Stomach smooth muscle (tissue), 2 donors: ENCODE measurements around the gene PACSIN1.
A peak's percentile ranks its signal among the peaks of the same experiment; 100 is the strongest.

Experiments used
- H3K27ac ChIP-seq: one replicate; pipeline ENCODE4 v1.7.0; 2013; ENCODE audit warnings: mild to moderate bottlenecking, low read length, inconsistent platforms
- H3K27me3 ChIP-seq, 2 donors: one replicate each; pipeline ENCODE4 v1.7.0; 2013; ENCODE audit warnings: low read length in 2 of 2; ENCODE audit not compliant: insufficient read depth in 2 of 2, control insufficient read depth in 1 of 2
- H3K36me3 ChIP-seq, 2 donors: one replicate each; pipeline ENCODE4 v1.7.0; 2013; ENCODE audit warnings: low read length in 2 of 2; ENCODE audit not compliant: control insufficient read depth in 2 of 2, insufficient read depth in 2 of 2
- H3K4me1 ChIP-seq: one replicate; pipeline ENCODE4 v1.7.0; 2013; ENCODE audit warnings: low read length; ENCODE audit not compliant: control insufficient read depth, insufficient read depth
- H3K4me3 ChIP-seq, 2 donors: one replicate each; pipeline ENCODE4 v1.7.0; 2013; ENCODE audit warnings: low read length in 2 of 2
- H3K9ac ChIP-seq, 2 donors: one replicate each; pipeline ENCODE4 v1.7.0; 2013; ENCODE audit warnings: low read length in 2 of 2, mild to moderate bottlenecking in 1 of 2
- H3K9me3 ChIP-seq, 2 donors: one replicate each; pipeline ENCODE4 v1.7.0; 2013; ENCODE audit warnings: low read length in 2 of 2; ENCODE audit not compliant: control insufficient read depth in 2 of 2
- donor health status: healthy.
- donor health status: Pancreatic carcinoma.

PACSIN1 gene

GRCh38 chr6:34465531-34466241 lies at the start of gene PACSIN1:
PACSIN1 (plus strand) TSS chr6:34466076; CDS start chr6:34526306, 60,230 bp downstream.
- peaks cover 14 to 19% of the 10 kb centered on the region in 2 donors for H3K27me3 ChIP-seq
- H3K4me3 ChIP-seq, result peak within 1 kb of the TSS; percentile 43 to 47
- H3K36me3 ChIP-seq, result no peaks in the 10 kb centered on the region
- H3K9me3 ChIP-seq, result no peaks in the 10 kb centered on the region
- no peak within 1 kb of the TSS for H3K9ac ChIP-seq
- H3K4me1 ChIP-seq, result peaks cover 5% of the 10 kb centered on the region
- no peak within 1 kb of the TSS for H3K27ac ChIP-seq

- H3K9me3 ChIP-seq, result no peaks in the 10 kb centered on the region
- H3K36me3 ChIP-seq, result peaks cover 33 to 37% of the 10 kb centered on the region in 2 donors
- peaks cover 6% of the 10 kb centered on the region for H3K4me1 ChIP-seq
- H3K9ac ChIP-seq, result no peak overlapping the region
- no peaks in the 10 kb centered on the region for H3K27me3 ChIP-seq
- no peak overlapping the region for H3K27ac ChIP-seq
- no peak overlapping the region for H3K4me3 ChIP-seq
Observed at GRCh38 chr6:34416877-34417371, 49.0 kb upstream of the PACSIN1 start.

GRCh38 chr6:34418367-34418766 lies 47.5 kb upstream of the PACSIN1 start:
- Histone ChIP-seq H3K36me3 (peaks cover 44 to 47% of the 10 kb centered on the region in 2 donors), H3K27ac (no peak overlapping the region), H3K27me3 (no peaks in the 10 kb centered on the region), H3K9me3 (no peaks in the 10 kb centered on the region), H3K4me1 (peaks cover 6% of the 10 kb centered on the region), H3K9ac (no peak overlapping the region), H3K4me3 (no peak overlapping the region)

DNA sequence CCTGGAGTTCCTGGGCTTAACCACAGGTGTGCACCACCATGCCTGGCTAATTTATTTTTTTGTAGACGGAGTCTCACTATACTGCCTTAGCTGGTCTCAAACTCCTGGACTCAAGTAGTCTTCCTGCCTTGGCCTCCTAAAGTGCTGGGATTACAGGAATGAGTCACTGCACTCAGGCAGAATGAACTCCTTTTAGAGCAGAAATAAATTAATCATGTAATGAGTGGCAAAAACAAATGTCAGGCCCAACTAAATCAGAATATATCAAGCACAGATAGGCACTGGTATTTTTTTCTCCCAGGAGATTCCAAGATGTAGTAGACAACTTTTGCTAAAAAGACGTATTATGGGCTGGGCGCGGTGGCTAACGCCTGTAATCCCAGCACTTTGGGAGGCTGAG lies 42.6 kb upstream of the PACSIN1 start:
- Histone ChIP-seq H3K27me3 (no peaks in the 10 kb centered on the region), H3K27ac (no peak overlapping the region), H3K9ac (no peak overlapping the region), H3K4me3 (no peak overlapping the region), H3K36me3 (peaks cover 38 to 41% of the 10 kb centered on the region in 2 donors), H3K4me1 (peaks cover 9% of the 10 kb centered on the region), H3K9me3 (no peaks in the 10 kb centered on the region)

- H3K4me3 ChIP-seq, result peak overlapping the region; percentile 71 to 91
- no peaks in the 10 kb centered on the region for H3K27me3 ChIP-seq
- no peaks in the 10 kb centered on the region for H3K9me3 ChIP-seq
- peak overlapping the region; percentile 85 to 99 for H3K9ac ChIP-seq
- H3K4me1 ChIP-seq, result peaks cover 9% of the 10 kb centered on the region
- H3K27ac ChIP-seq, result peak overlapping the region; percentile 80
- peaks cover 32 to 37% of the 10 kb centered on the region in 2 donors for H3K36me3 ChIP-seq
Observed at GRCh38 chr6:34424200-34425131, 41.4 kb upstream of the PACSIN1 start.

GRCh38 chr6:34425132-34425497 lies 40.8 kb upstream of the PACSIN1 start:
- Histone ChIP-seq H3K36me3 (peaks cover 29 to 34% of the 10 kb centered on the region in 2 donors), H3K4me1 (peaks cover 9% of the 10 kb centered on the region), H3K27me3 (no peaks in the 10 kb centered on the region), H3K27ac (peak overlapping the region; percentile 80), H3K4me3 (peak overlapping the region; percentile 71 to 91), H3K9me3 (no peaks in the 10 kb centered on the region), H3K9ac (peak overlapping the region; percentile 85 to 99)

DNA sequence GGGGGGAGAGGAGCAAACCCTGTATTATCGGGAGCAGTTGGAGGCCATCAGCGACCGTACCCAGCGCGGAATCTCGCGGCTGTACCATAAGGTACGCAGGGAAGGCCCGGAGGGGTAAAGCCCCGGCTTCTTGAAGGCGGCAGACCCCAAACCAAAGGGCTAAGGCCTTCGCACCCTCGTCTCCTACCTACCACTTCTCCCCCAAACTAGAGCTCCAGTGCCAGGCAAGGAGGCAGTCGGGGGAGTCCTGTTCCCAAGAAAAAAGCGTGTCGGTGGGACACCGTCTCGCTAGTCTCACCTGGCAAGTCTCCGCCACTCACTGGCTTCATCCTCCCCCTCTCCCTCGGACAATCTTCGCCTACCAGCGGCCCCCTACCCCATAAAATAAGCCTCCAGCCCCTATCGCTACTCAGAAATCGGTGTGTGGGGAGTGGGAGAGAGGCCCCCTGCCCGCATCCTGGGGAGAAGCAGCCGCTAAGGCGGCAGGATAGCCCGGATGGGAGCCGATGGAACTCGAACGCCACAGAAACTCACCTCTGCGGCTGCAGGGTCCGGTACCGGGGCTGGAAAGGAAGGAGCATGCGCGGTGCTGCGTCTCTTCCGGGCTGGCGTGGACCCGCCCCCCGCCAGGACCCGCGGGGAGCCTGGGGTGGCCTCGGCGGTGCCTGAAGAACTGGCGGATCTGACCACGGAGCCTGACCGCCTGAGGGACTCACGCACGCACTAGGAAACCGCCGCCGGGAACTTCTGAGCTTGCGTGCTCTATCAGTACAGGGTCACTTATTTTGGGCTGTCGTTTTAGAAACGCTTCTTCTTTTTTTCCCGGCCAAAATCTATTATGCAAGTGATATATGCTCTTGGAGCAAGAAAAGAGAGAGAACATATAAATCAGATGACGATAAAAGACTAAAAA lies 40.1 kb upstream of the PACSIN1 start, which contains the start of gene RPS10:
Gene RPS10 (minus strand): TSS at position 572 of the 913 bp plus-strand sequence. CDS start 848 bp downstream, outside the sequence.
- Histone ChIP-seq H3K9me3 (no peaks in the 10 kb centered on the region), H3K4me3 (peak within 1 kb of the TSS; percentile 71 to 91), H3K4me1 (peaks cover 9% of the 10 kb centered on the region), H3K27me3 (no peaks in the 10 kb centered on the region), H3K9ac (peak within 1 kb of the TSS; percentile 85 to 99), H3K36me3 (peaks cover 27 to 32% of the 10 kb centered on the region in 2 donors), H3K27ac (peak within 1 kb of the TSS; percentile 80)

DNA sequence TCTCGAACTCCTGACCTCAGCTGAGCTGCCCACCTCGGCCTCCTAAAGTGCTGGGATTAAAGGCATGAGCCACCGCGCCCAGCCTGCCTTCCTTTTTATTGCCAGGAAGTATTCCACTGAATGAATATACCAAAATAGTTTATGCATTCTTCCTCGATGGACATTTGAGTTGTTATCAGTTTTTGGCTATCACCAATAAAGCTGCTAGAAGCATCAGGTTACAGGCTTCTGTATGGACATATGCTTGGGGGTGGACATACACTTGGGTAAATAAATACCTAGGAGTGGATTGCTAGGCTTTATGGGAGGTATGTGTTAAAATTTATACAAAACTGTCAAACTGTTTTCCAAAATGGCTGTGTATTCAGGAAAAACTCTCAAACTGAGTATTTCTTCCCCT lies 30.0 kb upstream of the PACSIN1 start:
- Histone ChIP-seq H3K36me3 (no peaks in the 10 kb centered on the region), H3K27ac (no peak overlapping the region), H3K4me1 (no peaks in the 10 kb centered on the region), H3K27me3 (no peaks in the 10 kb centered on the region), H3K4me3 (no peak overlapping the region), H3K9ac (no peak overlapping the region), H3K9me3 (no peaks in the 10 kb centered on the region)

DNA sequence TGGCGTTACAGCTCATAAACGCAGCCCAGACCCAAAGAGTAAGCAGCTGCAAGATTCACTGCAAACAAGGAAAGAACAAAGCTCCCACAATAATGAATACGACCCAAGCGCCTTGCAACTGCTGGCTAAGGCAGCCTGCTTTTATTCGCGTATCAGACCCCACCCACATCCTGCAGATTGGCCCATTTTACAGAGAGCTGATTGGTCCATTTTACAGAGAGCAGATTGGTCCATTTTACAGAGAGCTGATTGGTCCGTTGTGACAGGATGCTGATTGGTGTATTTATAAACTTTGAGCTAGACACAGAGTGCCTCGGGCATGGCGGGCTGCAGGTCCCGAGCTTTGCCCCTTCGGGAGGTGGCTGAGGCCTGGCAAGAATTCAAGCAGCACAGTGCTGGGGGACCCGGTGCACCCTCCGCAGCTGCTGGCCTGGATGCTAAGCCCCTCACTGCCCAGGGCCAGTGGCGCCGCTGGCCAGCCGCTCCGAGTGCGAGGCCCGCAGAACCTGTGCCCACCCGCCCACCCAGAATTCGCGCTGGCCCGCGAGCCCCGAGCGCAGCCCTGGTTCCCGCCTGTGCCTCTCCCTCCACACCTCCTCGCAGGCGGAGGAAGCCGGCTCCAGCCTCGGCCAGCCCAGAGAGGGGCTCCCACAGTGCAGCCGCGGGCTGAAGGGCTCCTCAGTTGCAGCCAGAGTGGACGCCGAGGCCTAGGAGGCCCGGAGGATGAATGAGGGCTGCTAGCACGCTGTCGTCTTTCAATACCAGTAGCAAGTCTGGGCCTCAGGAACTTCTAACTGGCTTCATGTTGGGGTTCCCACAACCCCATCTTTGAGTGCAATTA lies 28.9 kb upstream of the PACSIN1 start:
- Histone ChIP-seq H3K36me3 (no peaks in the 10 kb centered on the region), H3K27me3 (no peaks in the 10 kb centered on the region), H3K9ac (no peak overlapping the region), H3K9me3 (no peaks in the 10 kb centered on the region), H3K4me1 (no peaks in the 10 kb centered on the region), H3K4me3 (no peak overlapping the region), H3K27ac (no peak overlapping the region)
